Measurements from ENCODE around the gene PPP1R15A.
"Not testable (repeated sequence)": the region's sequence is repeated elsewhere in the genome, so short reads cannot be mapped to it uniquely, and the experiment has no call there.

PPP1R15A gene

DNA sequence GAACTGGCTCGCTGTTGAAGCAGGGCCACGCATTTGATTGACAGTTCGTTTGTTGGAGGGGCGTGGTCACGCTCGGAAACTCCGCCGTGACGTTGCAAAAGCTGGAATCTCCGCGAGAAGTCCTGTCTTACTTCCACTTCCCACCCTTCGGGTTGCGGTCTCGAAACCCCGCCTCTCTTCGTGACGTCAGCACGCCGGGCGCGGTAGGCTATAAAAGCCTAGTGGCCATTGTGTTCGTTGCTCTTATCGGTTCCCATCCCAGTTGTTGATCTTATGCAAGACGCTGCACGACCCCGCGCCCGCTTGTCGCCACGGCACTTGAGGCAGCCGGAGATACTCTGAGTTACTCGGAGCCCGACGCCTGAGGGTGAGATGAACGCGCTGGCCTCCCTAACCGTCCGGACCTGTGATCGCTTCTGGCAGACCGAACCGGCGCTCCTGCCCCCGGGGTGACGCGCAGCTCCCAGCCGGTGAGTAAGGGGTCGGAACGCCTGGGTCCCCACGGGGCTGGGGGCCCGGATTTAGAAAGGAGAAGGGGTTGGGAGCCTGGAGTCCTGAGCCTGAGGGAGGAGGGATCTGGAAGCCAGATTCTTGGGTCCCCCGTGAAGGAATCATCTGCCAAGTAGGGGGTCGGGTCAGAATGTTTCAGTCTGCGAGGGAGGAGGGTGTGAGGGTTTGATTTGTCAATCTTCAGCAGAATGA is at the start of gene PPP1R15A:
PPP1R15A (plus strand) TSS at position 240 of the 702 bp plus-strand sequence. CDS start 813 bp downstream, outside the sequence.
- peak; percentile 95 for DNase-seq (ENCODE audit: low spot score)

DNA sequence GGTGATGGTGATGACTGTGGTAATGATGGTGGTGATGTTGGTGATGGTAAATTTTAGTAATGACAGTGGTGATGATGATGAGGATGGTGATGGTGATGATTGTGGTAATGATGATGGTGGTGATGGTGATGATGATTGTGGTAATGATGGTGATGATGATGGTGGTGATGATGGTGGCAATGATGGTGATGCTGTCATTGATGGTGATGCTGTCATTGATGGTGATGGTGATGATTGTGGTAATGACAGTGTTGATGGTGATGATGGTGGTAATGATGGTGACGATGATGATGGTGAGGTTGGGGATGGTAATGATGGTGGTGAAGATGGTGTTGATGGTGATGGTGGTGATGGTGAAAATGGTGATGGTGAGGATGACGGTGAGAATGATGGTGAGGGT is 49.7 kb upstream of the PPP1R15A start:
- DNase-seq (ENCODE audit: low spot score) = no peak

DNA sequence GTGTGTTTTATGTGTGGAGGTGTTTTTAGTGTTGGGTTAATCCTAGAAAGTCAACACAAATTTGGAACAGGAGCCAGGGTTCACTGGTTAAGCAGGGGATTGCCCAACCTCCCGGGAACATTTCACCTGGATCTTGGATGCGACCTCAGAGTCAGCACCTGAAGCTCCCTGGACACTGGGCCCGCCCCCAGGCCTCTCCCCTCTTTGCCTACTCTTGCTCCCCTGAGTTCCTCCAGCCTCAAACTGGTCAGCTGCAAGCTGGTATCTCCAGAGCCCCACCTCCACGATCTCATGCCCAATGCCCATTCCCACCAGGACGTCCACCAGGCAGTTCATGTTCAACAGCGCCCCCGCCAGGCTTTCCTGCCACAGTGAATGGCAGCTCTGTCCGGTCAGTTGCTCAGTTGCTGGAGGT is 45.6 kb upstream of the PPP1R15A start:
- DNase-seq (ENCODE audit: low spot score) = no peak

DNA sequence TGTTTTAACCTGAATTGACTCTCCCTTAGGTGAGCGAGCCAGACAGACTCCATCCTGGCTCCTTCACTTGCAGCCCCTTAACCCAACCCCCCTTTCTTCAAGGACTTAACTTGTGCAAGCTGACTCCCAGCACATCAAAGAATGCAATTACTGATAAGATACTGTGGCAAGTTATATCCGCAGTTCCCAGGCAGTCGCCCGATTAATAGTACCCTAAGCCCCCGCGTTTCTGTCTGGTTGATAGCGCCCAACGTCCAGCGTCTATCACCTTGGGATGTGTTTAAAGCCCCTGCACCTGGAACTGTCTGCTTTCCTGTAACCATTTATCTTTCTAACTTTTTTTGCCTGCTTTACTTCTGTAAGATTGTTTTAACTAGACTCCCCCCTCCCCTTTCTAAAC is 42.1 kb upstream of the PPP1R15A start:
- no peak for DNase-seq (ENCODE audit: low spot score)

DNA sequence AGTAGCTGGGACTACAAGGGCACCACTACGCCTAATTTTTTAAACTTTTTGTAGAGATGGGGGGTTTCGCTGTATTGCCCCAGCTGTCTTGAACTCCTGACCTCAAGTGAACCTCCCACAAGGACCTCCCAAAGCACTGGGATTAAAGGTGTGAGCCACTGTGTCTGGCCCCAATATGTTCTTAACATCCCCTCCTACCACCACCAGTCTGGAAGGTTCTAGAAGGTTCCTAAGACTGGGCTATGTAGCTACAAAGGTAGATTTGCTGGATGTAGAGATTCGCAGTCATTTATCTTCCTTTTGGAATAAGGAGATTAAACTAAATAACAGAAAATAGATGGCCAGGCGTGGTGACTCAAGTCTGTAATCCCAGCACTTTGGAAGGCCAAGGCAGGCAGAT is 41.3 kb upstream of the PPP1R15A start:
- no peak for DNase-seq (ENCODE audit: low spot score)

DNA sequence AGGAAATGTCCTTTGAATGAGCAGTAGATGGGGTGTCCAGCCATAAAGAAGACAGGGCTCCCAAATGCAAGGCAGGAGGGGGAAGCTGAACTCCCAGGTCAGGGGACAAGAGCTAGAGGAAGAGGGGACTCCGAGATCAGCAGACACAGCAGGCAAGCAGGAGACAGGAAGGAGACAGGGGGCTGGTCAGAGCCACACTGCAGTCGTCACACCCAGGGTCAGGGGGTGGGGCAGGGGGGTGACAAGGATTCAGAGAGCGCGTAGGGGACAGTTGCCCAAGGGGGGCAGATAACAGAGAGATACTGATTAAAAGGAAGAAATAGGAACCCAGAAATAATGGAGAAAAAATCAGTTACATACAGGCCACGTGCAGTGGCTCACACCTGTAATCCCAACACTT is 39.2 kb upstream of the PPP1R15A start:
- no peak for DNase-seq (ENCODE audit: low spot score)

DNA sequence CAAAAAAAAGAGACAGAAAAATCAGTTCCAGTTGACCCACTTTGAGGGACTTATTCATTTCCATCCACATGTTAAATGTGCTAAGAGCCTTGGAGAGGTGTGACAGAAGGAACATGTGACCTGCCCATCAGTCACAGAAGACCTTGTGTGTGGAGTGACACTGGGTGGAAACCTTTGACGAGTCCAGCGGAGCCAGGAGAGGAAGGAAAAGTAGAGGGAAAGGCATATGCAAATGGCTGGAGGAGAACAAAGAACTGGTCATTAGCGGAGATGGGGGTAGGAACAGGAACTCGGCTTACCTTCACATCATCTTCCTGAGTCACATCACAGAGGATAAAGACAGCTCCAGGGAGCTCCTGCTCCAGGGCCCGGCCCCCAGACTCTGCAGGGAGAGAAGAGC is 38.2 kb upstream of the PPP1R15A start:
- no peak for DNase-seq (ENCODE audit: low spot score)

DNA sequence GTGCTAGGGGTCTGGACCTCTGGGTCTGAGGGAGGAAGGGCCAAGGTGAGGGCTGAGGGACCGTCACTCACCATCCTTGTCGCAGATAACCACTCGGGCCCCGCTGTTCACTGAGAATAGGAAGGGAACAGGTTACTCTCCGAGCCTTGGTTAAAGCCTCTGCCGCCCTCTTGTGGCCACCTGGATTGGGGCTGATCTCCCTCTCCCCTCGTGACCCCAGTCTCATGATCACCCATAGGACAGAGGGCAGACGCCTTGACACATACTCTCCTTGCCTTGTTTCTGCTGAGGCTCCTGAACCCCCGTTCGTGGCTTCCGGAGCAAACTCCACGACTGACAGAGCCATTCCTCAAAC is 36.5 kb upstream of the PPP1R15A start:
- DNase-seq (ENCODE audit: low spot score) = peak; percentile 90

DNA sequence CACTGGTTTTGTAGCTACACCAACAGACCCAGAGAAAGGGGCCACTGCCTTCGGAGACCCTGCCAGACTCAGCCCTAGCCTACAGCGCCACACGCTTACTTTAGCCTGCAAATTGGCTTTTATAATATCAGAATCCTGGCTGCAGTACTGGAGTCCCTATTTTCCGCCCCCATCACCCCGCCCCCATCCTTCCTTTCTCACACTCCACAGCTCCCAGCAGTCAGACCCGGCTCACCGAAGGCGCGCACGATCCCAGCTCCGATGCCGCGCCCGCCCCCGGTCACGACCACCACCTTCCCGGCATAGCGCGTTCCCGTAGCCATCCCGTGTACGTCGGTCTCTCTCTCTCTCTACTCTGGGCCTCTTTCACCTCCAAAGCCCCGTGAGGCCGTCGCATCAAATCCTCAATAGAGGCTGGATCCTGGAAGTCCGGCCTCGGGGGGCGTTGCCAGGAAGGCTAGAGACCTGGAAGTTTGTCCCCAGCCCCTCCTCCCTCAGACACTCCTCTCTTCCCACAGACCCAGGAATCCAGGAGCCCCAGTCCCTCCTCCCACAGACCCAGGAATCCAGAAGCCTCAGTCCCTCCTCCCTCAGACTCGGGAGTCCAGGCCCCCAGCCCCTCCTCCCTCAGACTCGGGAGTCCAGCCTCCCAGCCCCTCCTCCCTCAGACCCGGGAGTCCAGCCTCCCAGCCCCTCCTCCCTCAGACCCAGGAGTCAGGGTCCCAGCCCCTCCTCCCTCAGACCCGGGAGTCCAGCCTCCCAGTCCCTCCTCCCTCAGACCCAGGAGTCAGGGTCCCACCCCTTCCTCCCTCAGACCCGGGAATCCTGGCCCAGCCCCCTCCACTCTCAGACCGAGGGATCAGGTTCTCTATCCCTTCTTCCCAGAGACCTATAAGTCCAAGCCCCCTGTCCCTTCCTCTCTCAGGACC is 35.9 kb upstream of the PPP1R15A start, which contains the start of gene HSD17B14:
HSD17B14 (minus strand) TSS at position 403 of the 929 bp plus-strand sequence; CDS start at position 323, 80 bp downstream.
- no peak for DNase-seq (ENCODE audit: low spot score)

DNA sequence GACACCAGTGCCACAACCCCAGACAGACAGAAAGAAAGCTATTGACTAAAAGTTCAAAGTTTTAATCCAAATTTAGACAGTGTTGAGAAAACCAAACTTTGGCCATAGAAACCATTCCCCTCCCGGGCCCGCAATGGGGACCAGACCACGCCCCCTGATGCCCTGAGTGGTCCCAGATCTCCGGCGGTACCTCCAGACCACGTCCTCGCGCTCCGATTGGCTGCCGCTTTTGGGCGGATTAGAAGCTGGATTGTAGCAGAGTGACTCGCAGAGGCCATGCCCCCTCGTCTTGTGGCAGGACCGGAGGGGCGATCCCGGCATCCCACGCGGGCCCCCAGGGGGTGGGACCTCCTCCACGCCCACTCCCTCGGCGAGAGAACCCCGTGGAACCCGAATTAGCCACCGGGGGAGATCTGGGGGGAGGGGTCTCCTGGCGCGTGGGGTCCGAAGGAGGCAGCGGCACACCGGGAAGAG is 35.1 kb upstream of the PPP1R15A start:
- no peak for DNase-seq (ENCODE audit: low spot score)

DNA sequence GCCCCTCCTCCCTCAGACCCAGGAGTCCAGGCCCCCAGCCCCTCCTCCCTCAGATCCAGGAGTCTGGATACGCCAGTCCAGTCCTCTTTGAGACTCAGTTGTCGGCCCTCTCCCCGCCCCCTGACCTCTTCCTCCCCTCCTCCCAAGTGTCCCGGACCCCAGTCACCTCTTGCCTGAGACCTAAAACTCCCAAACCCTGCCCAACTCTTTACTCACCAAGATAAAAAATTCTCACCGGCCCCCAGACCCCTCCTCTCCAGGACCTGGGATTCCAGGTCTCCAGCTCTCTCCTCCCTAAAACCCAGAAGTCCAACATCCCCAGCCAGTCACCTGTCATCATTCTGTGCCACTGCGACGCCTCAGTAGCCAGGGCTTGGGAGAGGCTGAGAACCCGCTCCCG is 34.5 kb upstream of the PPP1R15A start:
- DNase-seq (ENCODE audit: low spot score) = no peak

DNA sequence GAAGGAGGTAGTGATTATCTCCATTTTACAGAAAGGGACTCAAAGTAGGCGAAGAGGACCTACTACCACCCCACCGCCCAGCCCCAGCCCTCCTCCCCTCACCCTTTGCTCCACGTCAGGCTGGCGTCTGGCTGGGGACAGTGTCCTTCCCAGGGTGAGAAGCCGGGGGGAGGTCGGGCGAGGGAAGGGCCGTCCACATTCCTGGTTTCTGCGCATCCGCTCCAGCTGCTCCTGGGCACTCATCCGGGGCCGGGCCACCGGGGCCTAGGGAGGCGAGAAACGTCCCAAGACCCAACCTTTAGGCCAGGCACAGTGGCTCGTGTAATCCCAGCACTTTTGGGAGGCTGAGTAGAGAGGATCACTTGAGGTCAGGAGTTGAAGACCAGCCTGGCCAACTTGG is 31.2 kb upstream of the PPP1R15A start:
- no peak for DNase-seq (ENCODE audit: low spot score)

DNA sequence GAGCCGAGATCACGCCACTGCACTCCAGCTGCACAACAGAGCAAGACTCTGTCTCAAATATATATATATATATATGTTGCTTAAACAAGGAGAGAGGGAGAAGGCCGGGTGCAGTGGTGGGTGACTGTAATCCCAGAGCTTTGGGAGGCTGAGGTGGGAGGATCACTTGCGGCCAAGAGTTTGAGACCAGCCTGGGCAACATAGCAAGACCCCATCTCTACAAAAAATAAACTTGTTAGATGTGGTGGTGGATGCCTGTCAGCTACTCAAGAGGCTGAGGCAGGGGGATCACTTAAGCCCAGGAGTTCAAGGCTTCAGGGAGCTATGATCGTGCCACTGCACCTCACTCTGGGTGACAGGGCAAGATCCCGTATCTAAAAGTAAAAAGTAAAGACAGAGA is 30.6 kb upstream of the PPP1R15A start:
- DNase-seq (ENCODE audit: low spot score) = no peak

DNA sequence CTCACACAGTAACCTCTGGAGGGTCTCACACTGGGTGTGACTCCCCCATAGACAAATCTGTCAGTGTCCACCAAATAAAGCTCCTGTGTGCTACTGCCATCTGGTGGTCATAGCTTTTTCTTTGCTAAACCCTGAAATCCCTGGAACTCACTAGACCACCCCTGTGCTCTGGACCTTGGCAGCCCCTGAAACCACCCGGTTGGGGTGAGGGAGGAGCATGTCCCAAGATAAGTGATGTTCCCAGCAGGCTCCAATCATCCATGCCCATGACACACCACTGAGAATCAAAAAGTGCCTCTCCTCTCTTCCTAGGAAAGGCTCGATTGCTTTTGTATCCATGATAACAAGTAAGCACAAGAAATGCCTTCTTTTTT is 29.4 kb upstream of the PPP1R15A start:
- no peak for DNase-seq (ENCODE audit: low spot score)

DNA sequence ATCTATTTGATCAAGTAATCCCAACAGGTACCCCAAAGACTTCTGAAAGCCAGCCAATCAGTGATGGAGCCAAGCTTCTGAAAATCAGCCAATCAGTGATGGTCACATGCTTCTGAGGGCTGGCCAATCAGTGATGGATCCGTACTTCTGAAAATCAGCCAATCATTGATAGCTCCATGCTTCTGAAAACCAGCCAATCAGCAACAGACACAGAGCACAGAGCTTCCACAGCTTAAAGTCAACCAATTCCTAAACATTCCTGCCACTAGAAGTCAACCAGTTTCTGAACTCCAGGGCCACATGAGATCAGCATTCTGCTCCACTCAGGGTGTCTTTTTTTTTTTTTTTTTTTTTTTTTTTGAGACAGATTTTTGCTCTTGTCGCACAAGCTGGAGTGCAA is 27.7 kb upstream of the PPP1R15A start:
- no peak for DNase-seq (ENCODE audit: low spot score)

DNA sequence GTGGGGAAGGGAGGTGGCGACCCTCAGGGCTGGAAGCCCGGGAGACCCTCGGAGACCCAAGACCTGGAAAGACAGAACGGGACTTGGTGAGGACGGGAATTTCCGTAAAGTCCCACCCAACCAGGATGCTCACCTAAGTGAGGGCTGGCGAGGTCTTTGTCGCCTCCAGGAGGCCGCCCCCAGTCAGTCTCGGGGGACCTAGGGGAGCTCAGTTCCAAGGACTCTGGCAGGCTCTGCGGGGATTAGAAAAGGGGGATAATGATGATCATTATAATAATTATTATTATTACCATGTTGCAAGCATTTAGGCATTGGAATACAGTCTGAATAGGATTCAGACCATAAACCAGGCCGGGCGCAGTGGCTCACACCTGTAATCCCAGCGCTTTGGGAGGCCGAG is 26.8 kb upstream of the PPP1R15A start:
- DNase-seq (ENCODE audit: low spot score) = no peak

DNA sequence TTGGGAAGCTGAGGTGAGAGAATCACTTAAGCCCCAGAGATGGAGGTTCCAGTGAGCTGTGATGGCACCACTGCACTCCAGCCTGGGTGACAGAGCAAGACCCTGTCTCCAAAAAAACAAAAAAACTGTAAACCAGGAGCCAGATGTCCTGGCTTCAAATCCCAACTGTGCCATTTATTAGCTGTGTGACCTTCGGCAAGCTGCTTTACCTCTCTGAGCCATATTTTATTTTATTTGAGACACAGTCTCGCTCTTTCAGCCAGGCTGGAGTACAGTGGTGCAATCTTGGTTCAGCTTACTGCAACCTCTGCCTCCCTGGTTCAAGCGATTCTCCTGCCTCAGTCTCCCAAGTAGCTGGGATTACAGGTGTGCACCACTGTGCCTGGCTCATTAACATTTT is 25.6 kb upstream of the PPP1R15A start:
- DNase-seq (ENCODE audit: low spot score) = not testable (repeated sequence)

DNA sequence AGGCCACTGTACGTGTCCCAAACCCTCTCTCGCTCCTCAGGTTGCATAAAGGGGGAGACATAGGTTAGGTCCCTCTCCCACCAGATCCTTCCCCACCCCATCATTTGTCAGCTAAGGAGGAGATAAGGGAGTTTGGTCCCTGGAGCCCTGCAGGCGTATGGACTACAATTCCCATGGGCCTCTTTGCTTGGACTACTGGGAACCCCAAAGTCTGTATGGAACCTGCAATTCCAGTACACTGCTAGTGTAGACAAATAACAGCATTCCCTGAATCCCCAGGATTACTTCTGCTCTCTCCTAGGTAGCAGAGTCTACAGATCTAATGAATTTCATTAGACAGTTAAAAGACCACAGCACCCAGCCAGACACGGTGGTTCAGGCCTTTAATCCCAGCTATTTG is 19.9 kb upstream of the PPP1R15A start:
- no peak for DNase-seq (ENCODE audit: low spot score)

DNA sequence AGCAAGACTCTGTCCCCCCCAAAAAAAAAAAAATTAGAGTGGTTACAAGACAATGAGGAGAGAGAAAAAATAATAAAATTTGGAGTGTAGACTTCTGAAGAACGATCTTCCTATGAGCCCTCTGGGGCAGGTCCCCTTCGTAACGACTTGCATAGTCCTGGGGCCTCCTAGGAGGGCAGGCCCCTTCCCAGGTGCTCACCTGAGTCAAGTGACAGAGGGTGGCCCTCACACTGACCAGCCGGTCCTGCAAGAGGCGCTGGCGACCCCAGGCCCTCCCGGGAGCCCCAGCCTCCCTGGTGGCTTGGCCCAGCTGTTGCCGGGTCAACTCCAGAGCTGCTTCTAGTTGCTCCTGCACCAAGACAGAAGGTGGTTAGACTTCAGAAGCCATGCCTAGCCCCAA is 18.7 kb upstream of the PPP1R15A start:
- no peak for DNase-seq (ENCODE audit: low spot score)

DNA sequence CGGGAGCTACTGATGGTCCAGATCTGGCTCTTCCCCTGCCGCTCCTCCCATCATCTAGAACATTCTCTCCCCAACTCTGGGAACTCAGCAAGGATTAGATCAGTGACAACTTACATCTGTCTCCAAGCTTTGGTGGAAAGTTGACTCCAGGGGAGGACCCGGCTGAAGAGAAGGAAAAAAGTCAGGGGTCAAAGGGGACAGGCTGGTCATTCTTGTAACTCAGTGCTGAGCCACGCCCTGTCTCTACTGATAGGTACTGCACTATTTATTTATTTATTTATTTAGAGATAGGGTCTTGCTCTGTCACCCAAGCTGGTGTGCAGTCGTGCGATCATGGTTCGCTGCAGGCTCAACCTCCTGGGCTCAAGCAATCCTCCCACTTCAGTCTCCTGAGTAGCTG is 18.1 kb upstream of the PPP1R15A start:
- no peak for DNase-seq (ENCODE audit: low spot score)

DNA sequence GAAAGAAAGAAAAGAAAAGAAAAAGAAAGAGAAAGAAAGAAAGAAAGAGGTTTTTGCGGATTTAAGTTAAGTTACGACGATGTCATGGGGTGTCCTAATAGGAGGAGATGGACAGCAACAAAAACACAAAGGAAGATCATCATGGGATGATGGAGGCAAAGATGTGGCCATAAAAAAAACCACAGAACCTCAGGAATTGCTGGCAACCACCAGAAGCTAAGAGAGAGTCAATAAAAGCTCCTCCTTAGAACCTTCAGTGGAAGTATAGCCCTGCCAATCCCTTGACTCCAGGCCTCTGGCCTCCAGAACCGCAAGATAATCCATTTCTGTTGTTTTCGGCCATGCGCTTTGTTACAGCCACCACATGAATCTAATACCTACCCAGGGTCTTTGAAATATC is 15.3 kb upstream of the PPP1R15A start:
- no peak for DNase-seq (ENCODE audit: low spot score)

DNA sequence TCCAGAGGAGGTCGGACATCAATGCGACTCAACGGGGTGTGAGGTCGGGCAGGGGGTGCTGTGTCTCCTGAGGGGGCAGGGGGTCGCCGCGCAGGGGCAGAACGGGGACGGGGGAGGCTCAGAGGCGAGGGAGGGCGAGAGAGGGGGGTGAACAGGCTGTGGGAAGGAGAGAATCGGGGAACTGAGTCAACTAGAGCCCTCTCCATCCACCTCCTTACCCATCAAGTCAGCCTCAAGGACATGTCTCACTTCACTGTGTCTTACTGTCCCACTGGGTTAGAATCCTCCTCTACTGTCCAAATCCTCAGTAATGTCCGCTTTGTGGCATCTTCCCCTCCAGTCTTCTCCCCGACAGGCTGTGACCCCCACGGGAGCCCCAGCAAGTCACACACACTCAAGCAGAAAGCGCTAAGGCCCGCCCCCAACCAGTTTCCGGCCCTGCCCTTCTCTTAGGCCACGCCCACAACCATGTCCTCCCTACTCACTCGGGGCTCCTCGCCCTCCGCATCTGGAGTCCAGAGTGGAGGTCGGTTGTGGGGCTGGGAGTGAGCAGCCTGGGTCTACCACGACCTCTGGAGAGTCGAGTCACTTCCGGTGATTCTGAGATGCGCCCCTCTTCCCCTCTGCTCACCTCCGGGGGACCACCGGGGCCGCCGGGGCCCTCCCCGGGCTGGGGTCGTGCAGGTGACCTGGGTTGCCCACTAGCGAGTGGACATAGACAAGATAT is 13.1 kb upstream of the PPP1R15A start:
- no peak for DNase-seq (ENCODE audit: low spot score)
